Measurements from ENCODE around the gene RNF220.

- TF ChIP-seq POLR2AphosphoS5 (IDR thresholded peaks at IDR 0.05) (no peak), POLR2A (IDR thresholded peaks at IDR 0.05) (no peak)
These were observed 160.8 kb downstream of the RNF220 start for GRCh38 chr1:44565833-44566232.
